B cell (primary cell): ENCODE measurements around the gene RAPGEF1. TPM values are rescaled to one million over a fixed set of nuclear protein-coding genes. Genes with fewer than 3 reads are reported as not detected.

Source experiments
- ATAC-seq: fragments of 200-7000 bp; cut with Tn5 transposase; one replicate; pipeline ENCODE4 v1.10.0; 2021; ENCODE audit warnings: low read depth, mild to moderate bottlenecking, moderate number of reproducible peaks, moderate library complexity
- CTCF ChIA-PET: fragments of 350-600 bp; sonication (Branson Sonifier 250); formaldehyde crosslinking; loops from one replicate; lab custom pipeline; 2021; ENCODE audit warnings: antibody characterized with exemption, inconsistent platforms; lab: Charles Lee
- POLR2A ChIA-PET: fragments of 350-600 bp; sonication (Branson Sonifier 250); formaldehyde crosslinking; loops from one replicate; lab custom pipeline; 2021; ENCODE audit warnings: antibody characterized with exemption; lab: Charles Lee
- DNase-seq: peaks from one replicate; pipeline ENCODE4 v3.0.0; 2013
- H2AFZ ChIP-seq: 2 replicates; pipeline ENCODE4 v1.6.1; 2012; ENCODE audit warnings: mild to moderate bottlenecking, low read depth, low read length; ENCODE audit not compliant: insufficient read depth, poor library complexity, severe bottlenecking
- H3K27ac ChIP-seq, 2 donors: 1 replicate in 1 of 2; 2 replicates in 1 of 2; pipeline ENCODE4 v1.5.1; 2012 to 2013; ENCODE audit warnings: low read length in 2 of 2, mild to moderate bottlenecking in 2 of 2, moderate library complexity in 1 of 2
- H3K27me3 ChIP-seq, 4 experiments: fragments of 200-600 bp in 1 of 4; sonication (generic) in 1 of 4; replicated peaks in 1 of 4; 1 replicate in 2 of 4; 2 replicates in 2 of 4; pipeline versions ENCODE4 v1.6.1 to v1.7.0; 2013 to 2016; ENCODE audit warnings: low read length in 3 of 4, mild to moderate bottlenecking in 2 of 4, mixed read lengths in 1 of 4, moderate library complexity in 1 of 4; ENCODE audit not compliant: insufficient read depth in 4 of 4, control insufficient read depth in 3 of 4; ENCODE audit errors: control extremely low read depth in 1 of 4
- H3K36me3 ChIP-seq, 2 experiments: replicated peaks in 1 of 2; 1 replicate in 1 of 2; 2 replicates in 1 of 2; pipeline versions ENCODE4 v1.6.1 to v1.7.1; 2013; ENCODE audit warnings: low read length in 1 of 2; ENCODE audit not compliant: insufficient read depth in 2 of 2, control insufficient read depth in 1 of 2; ENCODE audit errors: control extremely low read depth in 1 of 2, extremely low read depth in 1 of 2
- H3K4me1 ChIP-seq, 2 donors: fragments of 200-600 bp in 1 of 2; sonication (generic) in 1 of 2; 1 replicate in 1 of 2; 2 replicates in 1 of 2; pipeline versions ENCODE4 v1.5.1 to v1.6.1; 2013 to 2017; ENCODE audit warnings: low read length in 2 of 2; ENCODE audit not compliant: control insufficient read depth in 2 of 2, insufficient read depth in 2 of 2
- H3K4me2 ChIP-seq: replicated peaks from 2 replicates; pipeline ENCODE3; 2012; ENCODE audit warnings: mild to moderate bottlenecking, low read depth, low read length; ENCODE audit not compliant: poor library complexity, severe bottlenecking
- H3K4me3 ChIP-seq, 5 experiments: fragments of 200-600 bp in 1 of 5; sonication (generic) in 1 of 5; 1 replicate in 3 of 5; 2 replicates in 2 of 5; pipeline versions ENCODE4 v1.5.1 to v1.7.0; 2011 to 2016; ENCODE audit warnings: low read length in 4 of 5, mild to moderate bottlenecking in 4 of 5, low read depth in 2 of 5, control low read depth in 1 of 5, moderate library complexity in 1 of 5; ENCODE audit not compliant: insufficient read depth in 1 of 5; ENCODE audit errors: control extremely low read depth in 1 of 5, extremely low read depth in 1 of 5
- H3K79me2 ChIP-seq: fragments of 200-600 bp; sonication (generic); one replicate; pipeline ENCODE4 v1.6.0; 2016; ENCODE audit warnings: low read length; ENCODE audit not compliant: control insufficient read depth, insufficient read depth
- H3K9ac ChIP-seq: fragments of 200-600 bp; sonication (generic); 2 replicates; pipeline ENCODE4 v1.6.1; 2017; ENCODE audit warnings: mild to moderate bottlenecking, low read length, moderate library complexity
- H3K9me3 ChIP-seq, 3 donors: one replicate each; pipeline versions ENCODE4 v1.6.1 to v1.7.1; 2013; ENCODE audit warnings: low read length in 2 of 3; ENCODE audit not compliant: control insufficient read depth in 2 of 3, insufficient read depth in 1 of 3; ENCODE audit errors: control extremely low read depth in 1 of 3
- H4K20me1 ChIP-seq: 2 replicates; pipeline ENCODE4 v1.6.0; 2012; ENCODE audit warnings: mild to moderate bottlenecking, low read length; ENCODE audit not compliant: insufficient read depth, control insufficient read depth, poor library complexity, severe bottlenecking
- H3K27ac Mint-ChIP-seq: one replicate; pipeline ENCODE4 v1.8.0; 2021; ENCODE audit warnings: mixed read lengths
- H3K27me3 Mint-ChIP-seq: one replicate; pipeline ENCODE4 v1.8.0; 2021; ENCODE audit warnings: mixed read lengths
- H3K4me1 Mint-ChIP-seq: one replicate; pipeline ENCODE4 v1.8.0; 2021; ENCODE audit warnings: mixed read lengths
- H3K4me3 Mint-ChIP-seq: one replicate; pipeline ENCODE4 v1.8.0; 2021; ENCODE audit warnings: mixed read lengths
- H3K9me3 Mint-ChIP-seq: one replicate; pipeline ENCODE4 v1.8.0; 2022; ENCODE audit warnings: mixed read lengths; ENCODE audit not compliant: insufficient read depth
- CTCF ChIP-seq: fragments of 200-600 bp; IDR thresholded peaks from one replicate; pipeline ENCODE4 v1.8.0; 2022; ENCODE audit warnings: antibody characterized with exemption, mild to moderate bottlenecking
- EZH2 ChIP-seq: IDR thresholded peaks from 2 replicates; pipeline ENCODE4 v1.6.1; 2012; ENCODE audit warnings: borderline replicate concordance, low read depth, mild to moderate bottlenecking, moderate library complexity, low read length; ENCODE audit not compliant: insufficient read depth, poor library complexity, severe bottlenecking
- WGBS: methylation state at CpG from one replicate; pipeline ENCODE4 v1.1.5; 2013; ENCODE audit warnings: missing lambda C conversion rate; ENCODE audit not compliant: insufficient coverage; 5-methylcytosine and 5-hydroxymethylcytosine counted together
- intact Hi-C: fragments of 100-400 bp; cut with micrococcal nuclease; formaldehyde crosslinking; loops from one replicate; pipeline ENCODE4 v1.10.0; 2022
- polyA plus RNA-seq: library from polyadenylated mRNA; depleted of rRNA; stranded (reverse); fragments of >200 nt; gene quantifications from 2 replicates; pipeline ENCODE4 v1.2.3, GENCODE V29; 2012
- total RNA-seq, 2 donors: library from RNA; stranded (reverse); fragments of 120-200 nt in 1 of 2; gene quantifications; 1 replicate in 1 of 2; 2 replicates in 1 of 2; pipeline versions ENCODE4 v1.2.3 to v1.2.4, GENCODE V29; 2013 to 2022

The RAPGEF1 gene
- total and polyA plus RNA-seq, 2 donors (not counting 1 experiment from before 2014, with no cell fraction given), result 134 to 447 TPM

GRCh38 chr9:131545786-131546335 lies 194.0 kb downstream of the RAPGEF1 start:
- no peak overlapping the region for H3K4me3 Mint-ChIP-seq
- H2AFZ ChIP-seq, result no peak overlapping the region
- H3K4me3 ChIP-seq, result no peak overlapping the region
- no peak overlapping the region for H3K27ac ChIP-seq
- H3K27me3 ChIP-seq, result peaks cover 0 to 40% (median 13%) of the 10 kb centered on the region in 4 experiments
- ChIA-PET CTCF (no interaction called here), POLR2A (no interaction called here)
- H3K27me3 Mint-ChIP-seq, result peaks cover 43% of the 10 kb centered on the region
- H3K4me2 ChIP-seq, result peak overlapping the region; percentile 66
- H3K4me1 ChIP-seq, result peaks cover 15 to 16% of the 10 kb centered on the region in 2 donors
- peaks cover 10% of the 10 kb centered on the region for H3K9me3 Mint-ChIP-seq
- H3K27ac Mint-ChIP-seq, result no peak overlapping the region
- peaks cover 11% of the 10 kb centered on the region for H3K4me1 Mint-ChIP-seq
- 9% methylated on average over 28 of the region's 30 CpGs for WGBS
- no peaks in the 10 kb centered on the region for H3K79me2 ChIP-seq
- ATAC-seq (no peak), DNase-seq (no peak)
- no peak overlapping the region for H3K9ac ChIP-seq
- no peaks in the 10 kb centered on the region for H3K36me3 ChIP-seq
- no peaks in the 10 kb centered on the region for H4K20me1 ChIP-seq
- TF ChIP-seq EZH2 (peak; percentile 33), CTCF (no peak)
- peaks cover 2 to 54% (median 23%) of the 10 kb centered on the region in 3 donors for H3K9me3 ChIP-seq
- intact Hi-C loops, result loop anchor here (1.0 kb wide), 1 partner anchor 8 kb away; no protein-coding TSS in a partner anchor

- H3K27ac Mint-ChIP-seq, result no peak within 1 kb of the TSS
- Histone ChIP-seq H3K36me3 (no peaks in the 10 kb centered on the region), H3K9me3 (peaks cover 2 to 54% (median 23%) of the 10 kb centered on the region in 3 donors), H3K4me1 (peaks cover 15 to 16% of the 10 kb centered on the region in 2 donors), H3K4me3 (no peak within 1 kb of the TSS), H3K9ac (peak within 1 kb of the TSS; percentile 19), H3K79me2 (no peaks in the 10 kb centered on the region), H3K27me3 (peaks cover 0 to 40% (median 13%) of the 10 kb centered on the region in 4 experiments), H3K4me2 (peak within 1 kb of the TSS; percentile 66), H3K27ac (no peak within 1 kb of the TSS), H4K20me1 (no peaks in the 10 kb centered on the region), H2AFZ (no peak within 1 kb of the TSS)
- intact Hi-C loops, result no loop called here
- no peak within 1 kb of the TSS for H3K4me3 Mint-ChIP-seq
- POLR2A ChIA-PET, result interaction anchor here (0.5 kb wide), 1 partner anchor 834 kb away, joined by 5 read pairs; no protein-coding TSS in a partner anchor
- TF ChIP-seq CTCF (no peak), EZH2 (no peak)
- peaks cover 42% of the 10 kb centered on the region for H3K27me3 Mint-ChIP-seq
- ATAC-seq, result no peak
- CTCF ChIA-PET, result no interaction called here
- no peak for DNase-seq
- H3K4me1 Mint-ChIP-seq, result peaks cover 11% of the 10 kb centered on the region
- WGBS, result 37% methylated on average over 46 of the region's 50 CpGs
- H3K9me3 Mint-ChIP-seq, result peaks cover 10% of the 10 kb centered on the region
These were observed 194.7 kb downstream of the RAPGEF1 start, which contains the start of gene PRRT1B for GRCh38 chr9:131545003-131545785. Gene PRRT1B, plus strand, starts transcription at chr9:131545523. Its CDS starts 93 bp downstream, at chr9:131545616.
